GM12892 (cell line): Measurements from ENCODE around the gene SSBP4.

Experiments used
- DNase-seq: peaks from one replicate; pipeline ENCODE4 v3.0.0; 2011; ENCODE audit not compliant: insufficient read length
- FAIRE-seq: peaks from 2 replicates; lab custom pipeline; 2011; peaks lifted over from hg19 to GRCh38; lab: Jason Lieb, UNC
- POLR2A ChIP-seq: IDR thresholded peaks from 2 replicates; pipeline ENCODE4 v1.6.1; 2011; ENCODE audit warnings: low read depth, low read length, control low read depth
- POLR2AphosphoS5 ChIP-seq: IDR thresholded peaks from 2 replicates; pipeline ENCODE4 v1.6.1; 2011; ENCODE audit warnings: low read depth, low read length, control low read depth
- TAF1 ChIP-seq: IDR thresholded peaks from 2 replicates; pipeline ENCODE4 v1.6.1; 2011; ENCODE audit warnings: low read depth, mild to moderate bottlenecking, control low read depth, low read length, borderline replicate concordance

Gene SSBP4

GRCh38 chr19:18460900-18461299, 41.7 kb downstream of the SSBP4 start:
- no peak for DNase-seq
- TF ChIP-seq POLR2AphosphoS5 (no peak), TAF1 (no peak), POLR2A (no peak)
- no peak for FAIRE-seq

- TF ChIP-seq POLR2AphosphoS5 (no peak), TAF1 (no peak), POLR2A (no peak)
- DNase-seq (no peak), FAIRE-seq (no peak)
Observed at GRCh38 chr19:18461471-18461870, 42.3 kb downstream of the SSBP4 start.

- no peak for FAIRE-seq
- TF ChIP-seq POLR2A (no peak), POLR2AphosphoS5 (no peak), TAF1 (no peak)
- DNase-seq, result no peak
Observed at GRCh38 chr19:18464646-18465045, 45.4 kb downstream of the SSBP4 start.

- TF ChIP-seq POLR2AphosphoS5, result no peak
- DNase-seq (no peak), FAIRE-seq (no peak)
Observed at GRCh38 chr19:18465214-18465963, 46.2 kb downstream of the SSBP4 start.

- FAIRE-seq (no peak), DNase-seq (no peak)
- TF ChIP-seq TAF1 (no peak), POLR2AphosphoS5 (no peak), POLR2A (no peak)
Observed at GRCh38 chr19:18465964-18466339, 46.8 kb downstream of the SSBP4 start.

- TF ChIP-seq TAF1, result no peak
- no peak for TF ChIP-seq POLR2A
- TF ChIP-seq POLR2AphosphoS5, result no peak
- no peak for FAIRE-seq
- DNase-seq, result no peak
Observed at GRCh38 chr19:18466354-18466753, 47.2 kb downstream of the SSBP4 start.

- no peak for TF ChIP-seq POLR2AphosphoS5
- no peak for TF ChIP-seq TAF1
- TF ChIP-seq POLR2A, result no peak
- DNase-seq (no peak), FAIRE-seq (no peak)
Observed at GRCh38 chr19:18467978-18468377, 48.8 kb downstream of the SSBP4 start.

GRCh38 chr19:18468517-18468916, 49.3 kb downstream of the SSBP4 start:
- no peak for FAIRE-seq
- TF ChIP-seq POLR2A (no peak), POLR2AphosphoS5 (no peak), TAF1 (no peak)
- DNase-seq, result no peak

- peak; percentile 48 for FAIRE-seq
- TF ChIP-seq TAF1 (no peak), POLR2A (no peak), POLR2AphosphoS5 (no peak)
Observed at GRCh38 chr19:18469069-18469846, 50.1 kb downstream of the SSBP4 start.

GRCh38 chr19:18470787-18471186, 51.6 kb downstream of the SSBP4 start:
- no peak for DNase-seq
- no peak for TF ChIP-seq POLR2AphosphoS5
- no peak for TF ChIP-seq POLR2A
- TF ChIP-seq TAF1, result no peak
- no peak for FAIRE-seq

More at GRCh38 chr19:18469069-18469846, 50.1 kb downstream of the SSBP4 start:
- peak; percentile 69 for DNase-seq

GRCh38 chr19:18473003-18473705, 54.0 kb downstream of the SSBP4 start:
- no peak for TF ChIP-seq POLR2AphosphoS5
- no peak for TF ChIP-seq TAF1
- TF ChIP-seq POLR2A, result no peak
- FAIRE-seq (no peak), DNase-seq (no peak)
